NCI-H526 treated with DMSO at 0.1 percent for 48 hours (cell line): Measurements from ENCODE around the gene EOLA1.
"Not testable (repeated sequence)": the region's sequence is repeated elsewhere in the genome, so short reads cannot be mapped to it uniquely, and the experiment has no call there.

ENCODE experiments used
- DNase-seq: peaks from one replicate; lab custom pipeline; 2025; lab: John Stamatoyannopoulos, UW

EOLA1 gene

DNA sequence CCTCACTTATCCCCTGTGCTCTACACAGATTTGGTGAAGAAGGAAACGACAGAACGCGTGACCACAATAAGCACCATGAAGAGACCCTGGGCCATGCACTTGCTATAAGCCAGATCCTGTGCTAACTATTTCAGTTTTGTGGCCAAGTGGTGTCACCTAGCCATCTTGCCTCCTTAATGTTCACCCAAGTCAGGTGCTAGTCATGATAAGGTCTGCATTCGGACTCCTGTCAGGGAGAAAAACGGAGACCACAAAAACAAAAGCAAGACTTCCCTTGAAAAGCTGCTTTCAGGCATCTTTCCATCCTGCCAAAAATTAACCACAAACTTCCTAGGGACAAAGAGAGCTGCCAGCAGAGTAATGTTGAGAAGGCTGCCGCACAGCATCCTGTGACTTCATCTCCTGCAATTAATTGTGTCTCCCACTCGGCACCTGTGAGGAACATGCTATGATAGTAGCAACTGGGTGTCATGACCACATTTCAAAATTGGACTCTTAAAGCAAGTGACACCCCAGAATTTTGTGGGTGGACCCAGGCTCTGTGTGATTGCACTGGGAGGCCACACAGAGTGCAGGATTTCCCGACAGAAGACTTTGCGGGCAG, 26.9 kb upstream of the EOLA1 start:
- no peak for DNase-seq

DNA sequence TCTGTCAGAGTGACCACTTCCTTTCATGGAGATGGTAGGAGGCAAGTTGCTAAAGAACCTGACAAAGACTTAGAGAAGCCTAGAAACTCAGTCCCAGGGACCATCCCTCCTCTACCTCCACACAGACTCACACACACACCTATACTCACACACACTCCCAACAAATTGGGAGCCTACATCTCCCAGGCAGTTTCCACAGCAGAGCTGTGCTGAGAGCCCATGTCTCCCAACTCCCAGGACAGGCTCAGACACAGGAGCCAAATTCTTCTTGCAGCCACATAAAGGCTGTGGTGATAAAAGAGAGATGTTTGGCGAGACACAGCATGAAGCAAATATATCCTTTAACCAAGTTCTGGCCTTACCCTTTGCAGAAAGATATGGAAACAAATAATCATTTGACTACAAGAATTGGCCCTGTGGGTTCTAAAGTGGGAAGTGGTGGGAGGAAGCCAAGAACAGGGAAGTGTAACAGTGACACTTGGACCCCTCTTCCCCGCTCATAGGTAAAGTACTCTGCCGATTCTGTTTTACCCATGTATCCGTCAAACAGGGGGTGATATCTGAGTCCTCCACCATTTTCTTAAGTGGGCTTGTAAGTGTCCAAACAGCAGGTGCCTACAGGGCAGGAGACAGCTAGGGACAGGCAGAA, 24.7 kb upstream of the EOLA1 start:
- no peak for DNase-seq

DNA sequence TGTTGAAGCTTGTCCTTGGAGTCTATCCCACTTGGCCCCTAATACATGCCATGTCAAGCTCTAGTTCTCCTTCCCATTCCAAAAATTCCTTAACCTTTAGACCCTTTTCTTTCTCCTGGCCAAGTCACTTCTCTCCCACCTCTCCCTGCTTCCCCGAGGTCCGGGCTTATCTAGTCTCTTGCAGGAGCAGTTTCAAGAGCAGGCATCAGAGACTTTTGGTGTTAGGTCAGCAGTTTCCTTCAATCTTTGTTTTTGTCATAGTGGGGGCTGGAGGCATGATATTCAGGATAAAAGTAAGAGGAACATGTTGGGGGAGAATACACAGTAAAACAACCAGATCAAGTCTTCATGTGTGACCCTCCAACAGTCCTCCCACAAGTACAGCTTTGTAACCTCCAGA, 24.2 kb upstream of the EOLA1 start:
- no peak for DNase-seq

DNA sequence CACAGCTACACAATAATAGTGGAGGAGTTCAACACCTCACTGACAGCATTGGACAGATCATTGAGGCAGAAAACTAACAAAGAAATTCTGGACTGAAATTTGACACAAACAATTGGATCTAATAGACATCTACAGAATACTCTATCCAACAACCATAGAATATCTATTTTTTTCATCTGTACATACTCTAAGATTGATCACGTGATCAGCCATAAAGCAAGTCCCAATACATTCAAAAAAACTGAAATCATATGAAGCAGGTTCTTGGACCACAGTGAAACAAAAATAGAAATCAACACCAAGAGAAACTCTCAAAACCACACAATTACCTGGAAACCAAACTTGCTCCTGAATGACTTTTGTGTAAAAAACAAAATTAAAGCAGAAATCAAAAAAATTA, 23.5 kb upstream of the EOLA1 start:
- no peak for DNase-seq

DNA sequence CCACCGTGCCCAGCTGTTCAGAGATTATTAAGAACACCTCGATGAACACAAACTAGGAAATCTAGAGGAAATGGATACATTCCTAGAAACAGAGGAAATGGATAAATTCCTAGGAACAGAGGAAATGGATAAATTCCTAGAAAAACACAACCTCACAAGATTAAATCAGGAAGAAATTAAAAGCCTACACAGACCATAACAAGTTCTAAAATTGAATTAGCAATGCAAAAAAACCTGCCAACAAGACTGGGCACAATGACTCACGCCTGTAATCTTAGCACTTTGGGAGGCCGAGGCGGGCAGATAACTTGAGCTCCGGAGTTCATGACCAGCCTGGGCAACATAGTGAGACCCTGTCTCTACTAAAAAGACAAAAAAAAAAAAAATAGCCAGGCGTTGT, 22.6 kb upstream of the EOLA1 start:
- no peak for DNase-seq

DNA sequence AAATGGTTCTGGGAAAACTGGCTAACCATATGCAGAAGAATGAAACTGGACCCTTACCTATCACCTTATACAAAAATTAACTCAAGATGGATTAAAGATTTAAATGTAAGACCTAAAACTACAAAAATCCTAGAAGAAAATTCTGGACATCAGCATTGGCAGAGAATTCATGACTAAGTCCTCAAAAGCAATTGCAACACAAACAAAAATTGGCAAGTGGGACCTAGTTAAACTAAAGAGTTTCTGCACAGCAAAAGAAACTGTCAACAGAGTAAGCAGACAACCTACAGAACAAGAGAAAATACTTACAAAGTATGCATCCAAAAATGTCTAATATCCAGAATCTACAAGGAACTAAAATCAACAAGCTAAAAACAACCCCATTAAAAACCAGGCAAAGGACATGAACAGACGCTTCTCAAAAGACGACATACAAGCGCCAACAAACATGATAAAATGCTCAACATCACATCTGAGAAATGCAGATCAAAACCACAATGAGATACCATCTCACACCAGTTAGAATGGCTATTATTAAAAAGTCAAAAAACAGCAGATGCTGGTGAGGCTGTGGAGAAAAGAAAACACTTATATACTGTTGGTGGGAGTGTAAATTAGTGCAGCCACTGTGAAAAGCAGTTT, 20.1 kb upstream of the EOLA1 start:
- not testable (repeated sequence) for DNase-seq

DNA sequence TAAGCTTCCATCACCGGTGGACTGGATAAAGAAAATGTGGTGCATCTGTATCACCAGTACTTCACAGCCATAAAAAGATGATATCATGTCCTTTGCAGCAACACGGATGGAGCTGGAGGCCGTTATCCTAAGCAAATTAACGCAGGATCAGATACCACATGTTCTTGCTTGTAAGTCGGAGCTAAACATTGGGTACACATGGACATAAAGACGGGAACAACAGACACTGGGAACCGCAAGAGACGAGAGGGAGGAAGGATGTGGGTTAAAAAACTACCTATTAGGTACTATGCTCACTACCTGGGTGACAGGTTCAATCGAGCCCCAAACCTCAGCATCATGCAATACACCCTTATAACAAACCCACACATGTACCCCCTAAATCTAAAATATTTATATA, 19.4 kb upstream of the EOLA1 start:
- peak; percentile 0 for DNase-seq

DNA sequence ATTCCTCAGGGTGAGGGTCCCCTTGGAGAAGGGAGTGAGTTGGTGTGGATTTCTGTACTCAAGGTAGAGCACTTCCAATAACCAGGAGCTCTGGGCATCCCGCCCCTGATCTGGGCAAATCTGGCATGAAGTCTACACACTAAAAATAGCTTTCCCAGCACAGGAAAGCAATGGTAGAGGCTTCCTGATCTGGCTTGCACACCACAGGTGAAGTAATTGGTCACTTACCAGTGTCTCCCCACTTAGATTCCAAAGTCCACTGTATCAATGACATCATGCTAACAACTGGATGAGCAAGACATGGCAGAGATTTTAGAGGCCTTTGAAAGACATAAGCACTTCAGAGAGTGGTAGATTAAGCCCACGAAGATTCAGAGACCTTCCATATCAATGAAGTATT, 17.9 kb upstream of the EOLA1 start:
- no peak for DNase-seq

DNA sequence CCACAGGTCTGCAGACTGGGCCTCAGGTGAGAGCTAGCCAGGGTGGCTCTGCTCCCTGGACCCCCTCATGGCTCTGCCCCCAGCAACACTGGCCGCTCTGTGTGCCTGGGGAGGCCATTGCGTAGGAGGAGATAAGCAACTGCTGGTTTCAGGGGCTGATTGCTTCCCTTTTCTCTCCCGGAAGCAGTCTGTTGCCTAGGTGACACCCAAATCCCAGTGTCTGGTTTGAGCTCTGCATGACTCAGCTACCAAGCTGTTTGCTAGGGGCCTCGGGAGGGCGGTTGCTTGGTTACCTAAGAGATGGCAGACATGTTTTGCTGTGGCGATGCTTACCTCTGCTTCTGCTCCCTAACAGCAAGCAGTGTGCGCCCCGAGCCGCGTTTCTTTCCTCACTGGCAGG, 15.4 kb upstream of the EOLA1 start:
- DNase-seq, result not testable (repeated sequence)

DNA sequence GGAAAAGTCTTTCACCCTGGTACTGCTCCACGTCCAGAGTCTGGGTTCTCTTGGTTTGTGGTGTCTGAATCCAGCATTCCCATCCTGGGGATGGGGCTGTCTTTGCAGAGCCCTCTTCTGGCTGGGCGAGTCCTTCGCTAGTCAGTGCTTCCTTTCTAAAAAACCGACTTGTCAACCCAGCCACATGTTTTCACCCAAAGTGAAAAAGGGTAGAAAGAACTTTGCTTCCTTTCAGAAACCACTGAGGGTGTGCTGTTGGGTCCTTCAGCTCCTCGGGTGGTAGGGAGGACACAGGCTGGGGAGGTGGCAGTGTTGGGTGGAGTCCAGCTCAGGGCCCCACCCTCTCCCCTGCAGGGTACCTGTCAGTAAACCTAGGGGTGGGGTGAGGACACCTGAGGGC, 14.9 kb upstream of the EOLA1 start:
- DNase-seq, result not testable (repeated sequence)

DNA sequence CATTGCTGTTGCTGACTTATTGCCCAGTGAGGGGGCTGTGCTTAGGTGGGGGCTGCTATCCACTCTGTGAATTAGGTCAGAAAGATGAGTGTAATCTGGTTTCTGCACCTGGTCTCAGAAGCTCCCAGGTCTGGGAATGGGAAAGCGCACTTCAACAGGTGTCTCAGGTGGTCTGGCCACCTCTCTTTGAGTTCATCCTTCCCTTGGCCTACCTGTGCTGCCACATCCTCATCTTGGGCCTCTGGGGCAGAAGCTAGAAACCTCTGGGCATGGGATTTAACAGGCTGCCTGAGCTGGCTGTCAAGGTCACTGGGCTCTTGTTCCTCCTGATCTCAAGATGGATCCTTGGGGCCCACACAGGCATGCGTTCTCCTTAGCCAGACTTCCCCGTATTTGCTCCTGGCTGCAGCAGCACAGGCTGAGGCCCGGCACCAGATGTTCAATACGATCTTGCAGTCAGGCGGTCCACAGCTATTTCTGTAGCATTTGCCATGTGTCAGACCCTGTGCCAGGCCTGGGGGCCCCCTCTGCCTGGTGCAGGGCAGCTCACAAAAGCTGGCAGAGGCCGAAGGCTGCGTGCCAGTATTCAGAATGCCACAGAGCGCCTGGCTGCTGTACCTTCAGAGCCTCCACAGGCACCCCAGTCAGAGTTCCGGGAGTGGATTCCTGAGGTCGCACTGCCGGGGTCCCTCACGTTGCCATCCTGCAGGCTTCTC, 14.3 kb upstream of the EOLA1 start:
- DNase-seq, result not testable (repeated sequence)

DNA sequence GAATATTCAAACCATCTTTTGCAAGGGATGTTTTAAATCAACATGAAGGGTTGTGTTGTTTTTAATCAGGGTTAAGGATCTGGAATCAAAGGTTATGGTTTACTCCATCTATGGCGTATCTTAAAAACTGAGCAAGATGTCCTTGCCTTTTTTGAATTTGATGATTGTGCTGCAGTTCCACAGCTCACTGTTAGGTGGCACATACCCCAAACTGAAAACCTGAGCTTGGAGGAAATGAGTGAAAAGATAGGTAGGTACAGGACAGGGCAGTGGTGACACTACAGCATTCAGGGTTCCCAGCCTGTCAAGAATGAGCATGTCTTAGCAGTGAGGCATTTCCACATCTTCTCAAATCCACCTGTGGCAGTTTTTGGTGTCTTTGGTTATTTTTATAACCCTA, 13.1 kb upstream of the EOLA1 start:
- DNase-seq, result peak; percentile 4

DNA sequence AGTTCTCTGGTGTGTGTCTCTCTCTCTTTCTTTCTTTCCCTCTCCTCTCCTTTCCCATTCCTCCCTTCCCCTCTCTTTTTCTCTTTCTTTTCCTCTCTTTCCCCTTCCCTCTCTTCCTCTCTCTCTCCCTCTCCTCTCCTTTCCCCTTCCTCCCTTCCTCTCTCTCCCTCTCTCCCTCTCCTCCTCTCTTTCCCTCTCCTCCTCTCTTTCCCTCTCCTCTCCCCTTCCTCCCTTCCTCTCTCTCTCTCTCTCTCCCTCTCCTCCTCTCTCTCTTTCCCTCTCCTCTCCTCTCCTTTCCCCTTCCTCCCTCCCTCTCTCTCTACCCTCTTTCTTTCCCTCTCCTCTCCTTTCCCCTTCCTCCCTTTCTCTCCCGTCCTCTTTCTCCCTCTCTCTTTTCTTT, 12.4 kb upstream of the EOLA1 start:
- no peak for DNase-seq

DNA sequence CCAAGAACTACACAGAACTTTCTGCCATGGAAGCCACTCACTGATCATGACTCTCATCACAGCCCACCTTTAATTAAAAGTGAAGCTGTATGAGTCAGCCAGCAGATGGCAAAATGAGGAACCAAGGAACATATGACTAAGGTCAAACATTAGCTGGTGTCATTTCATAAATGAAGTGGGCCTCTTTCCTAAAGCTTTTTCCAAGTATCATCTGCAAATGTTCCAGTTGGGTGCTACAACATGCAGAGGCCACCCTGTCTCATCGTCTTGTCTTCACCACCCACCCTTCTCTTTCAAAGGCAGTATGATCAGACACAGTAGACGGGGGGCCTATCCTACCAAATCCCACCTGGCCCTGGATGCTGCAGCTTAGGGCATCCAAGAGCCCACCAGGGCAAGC, 9.2 kb upstream of the EOLA1 start:
- DNase-seq, result no peak

DNA sequence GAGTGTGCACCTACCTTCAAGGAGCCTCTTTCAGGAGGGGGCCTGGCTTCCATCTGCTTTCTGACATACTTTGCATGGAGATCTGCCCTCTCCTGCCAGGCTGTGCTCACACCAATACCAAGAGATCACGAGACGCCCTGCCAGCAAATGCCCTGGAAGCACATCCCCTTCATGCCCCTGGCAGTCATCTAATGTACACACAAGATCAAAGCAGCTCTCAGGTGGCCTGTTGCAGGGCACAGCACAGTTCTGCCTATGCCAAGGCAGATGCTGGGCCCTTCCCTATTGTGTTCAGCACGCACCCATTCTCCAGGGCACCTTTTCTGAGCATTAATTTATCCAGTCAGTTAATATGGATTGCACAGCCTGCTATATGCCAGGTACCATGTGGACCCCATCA, 7.9 kb upstream of the EOLA1 start:
- not testable (repeated sequence) for DNase-seq

DNA sequence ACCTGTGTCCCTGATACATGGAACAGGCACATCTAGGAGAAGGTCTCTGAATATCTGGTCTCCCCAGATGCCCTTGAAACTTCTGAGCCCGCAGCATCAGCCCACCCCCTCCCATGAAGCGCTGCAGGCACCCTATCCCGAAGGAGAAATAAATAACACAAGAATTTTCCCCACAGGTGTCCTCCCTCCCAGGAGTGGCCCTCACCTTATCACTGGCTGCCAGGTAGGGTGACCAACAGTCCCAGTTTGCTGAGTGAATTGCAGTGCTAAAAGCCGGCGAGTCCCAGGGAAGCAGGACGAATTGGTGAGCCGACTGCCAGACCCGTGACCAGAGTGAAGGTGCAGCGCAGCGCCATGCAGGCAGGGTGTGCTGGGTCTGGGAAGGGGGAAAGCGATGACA, 6.8 kb upstream of the EOLA1 start:
- not testable (repeated sequence) for DNase-seq

DNA sequence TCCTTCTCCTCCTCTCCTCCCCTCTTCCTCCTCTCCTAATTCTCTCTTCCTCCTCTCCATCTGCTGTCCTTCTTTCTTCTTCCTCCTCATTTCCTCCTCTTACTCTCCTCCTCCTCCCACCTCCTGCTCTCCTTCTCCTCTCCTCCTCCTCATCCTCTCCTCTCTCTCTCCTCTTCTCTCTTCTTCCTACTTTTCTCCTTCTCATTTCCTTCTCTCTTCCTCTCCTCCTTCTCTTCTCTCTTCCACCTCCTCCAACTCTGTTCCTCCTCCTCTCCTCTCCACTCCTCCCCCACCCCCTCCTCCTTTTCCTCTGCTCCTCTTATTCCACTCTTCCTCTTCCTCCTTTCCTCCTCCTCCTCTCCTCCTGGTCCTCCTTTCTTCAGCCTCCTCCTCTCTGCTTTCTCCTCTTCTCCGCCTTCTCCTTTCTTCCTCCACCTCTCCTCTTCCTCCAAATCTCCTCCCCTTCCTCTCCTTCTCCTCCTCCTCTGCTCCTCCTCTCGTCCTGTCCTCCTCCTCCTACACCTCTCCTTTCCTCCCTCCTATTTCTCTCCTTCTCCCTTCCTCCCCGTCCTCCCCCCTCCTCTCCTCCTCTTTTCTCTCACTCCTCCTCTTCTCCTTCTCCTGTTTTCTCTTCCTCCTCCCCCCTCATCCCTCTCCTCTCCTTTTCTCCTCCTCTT, 5.7 kb upstream of the EOLA1 start:
- DNase-seq, result not testable (repeated sequence)

DNA sequence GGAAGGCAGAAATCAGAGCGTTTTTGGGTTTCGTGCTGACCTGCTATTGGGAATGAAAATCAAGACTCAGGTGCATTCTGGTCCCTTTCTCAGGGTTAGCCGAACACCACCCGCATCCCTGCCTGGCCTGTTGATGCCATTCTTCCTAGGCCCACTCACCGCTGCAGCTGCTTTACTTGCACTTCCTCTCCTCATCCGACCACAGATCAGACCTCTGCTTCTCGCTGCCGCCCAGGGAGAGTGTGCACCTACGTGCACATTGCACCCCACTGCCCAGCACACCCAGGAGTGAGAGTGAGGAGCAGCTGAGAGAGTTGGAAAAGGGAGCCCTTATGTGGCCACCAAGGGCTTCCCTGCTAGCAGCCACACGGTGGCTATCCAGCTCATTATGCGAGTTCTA, 3.3 kb upstream of the EOLA1 start:
- DNase-seq, result not testable (repeated sequence)

DNA sequence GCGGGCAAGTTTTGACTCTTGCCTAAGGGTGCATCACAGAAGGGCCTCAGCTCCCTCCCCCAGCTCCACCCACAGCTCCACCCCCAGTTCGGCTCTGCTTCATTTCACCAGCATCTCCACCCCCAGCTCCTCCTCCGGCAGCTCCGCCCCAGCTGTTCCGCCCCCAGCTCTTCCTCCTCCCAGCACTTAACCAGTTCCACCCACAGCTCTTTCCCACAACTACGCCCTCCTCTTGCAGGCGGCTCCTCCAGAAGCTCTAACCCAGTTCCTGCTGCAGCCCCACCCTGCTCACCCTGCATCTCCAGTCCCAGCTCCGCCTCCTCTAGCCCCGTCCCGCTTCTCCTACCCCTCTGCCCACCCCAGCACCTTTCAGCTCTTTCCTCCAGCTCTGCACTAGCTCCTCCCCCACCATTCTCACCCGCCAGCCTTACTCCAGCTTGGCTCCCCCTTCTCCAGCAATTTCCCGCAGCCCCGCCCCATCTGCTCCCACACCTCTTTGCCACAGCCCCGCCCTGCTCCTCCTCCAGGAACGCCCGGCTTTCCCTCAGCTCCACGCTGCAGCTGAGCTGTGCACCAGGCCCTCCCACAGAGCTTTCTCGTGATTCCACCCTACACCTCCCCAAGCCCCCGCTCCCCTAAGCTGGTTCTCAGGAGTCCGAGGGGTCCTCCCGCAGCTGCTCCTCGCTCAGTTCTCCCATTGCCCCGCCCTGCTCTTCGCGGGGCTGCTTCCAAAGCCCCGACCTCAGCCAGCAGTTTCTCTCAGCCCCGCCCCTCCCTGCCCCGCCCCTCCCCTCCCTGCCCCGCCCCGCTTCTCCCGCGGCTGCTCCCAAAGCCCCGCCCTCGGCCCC, 1.3 kb upstream of the EOLA1 start:
- peak; percentile 92 for DNase-seq

DNA sequence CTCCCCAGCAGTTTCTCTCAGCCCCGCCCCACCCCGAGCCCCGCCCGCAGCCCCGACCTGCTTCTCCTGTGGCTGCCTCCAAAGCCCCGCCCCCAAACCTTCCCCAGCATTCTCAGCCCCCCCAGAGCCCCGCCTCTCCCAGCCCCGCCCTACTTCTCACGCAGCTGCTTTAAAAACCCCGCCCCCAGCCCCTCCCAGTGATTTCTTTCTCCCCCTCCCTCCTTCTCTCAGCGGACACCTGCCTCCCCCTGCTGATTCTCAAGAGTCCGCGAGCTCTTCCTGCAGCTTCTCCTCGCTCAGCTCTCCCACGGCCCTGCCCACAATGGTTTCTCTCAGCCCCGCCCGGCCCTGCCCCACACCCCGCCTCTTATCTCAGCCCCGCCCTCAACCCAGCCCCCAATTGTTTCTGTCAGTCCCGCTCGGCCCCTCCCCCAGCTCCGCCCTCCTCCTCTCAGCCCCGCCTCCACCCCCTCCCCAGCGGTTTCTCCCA, 636 bp upstream of the EOLA1 start:
- DNase-seq, result peak; percentile 82

DNA sequence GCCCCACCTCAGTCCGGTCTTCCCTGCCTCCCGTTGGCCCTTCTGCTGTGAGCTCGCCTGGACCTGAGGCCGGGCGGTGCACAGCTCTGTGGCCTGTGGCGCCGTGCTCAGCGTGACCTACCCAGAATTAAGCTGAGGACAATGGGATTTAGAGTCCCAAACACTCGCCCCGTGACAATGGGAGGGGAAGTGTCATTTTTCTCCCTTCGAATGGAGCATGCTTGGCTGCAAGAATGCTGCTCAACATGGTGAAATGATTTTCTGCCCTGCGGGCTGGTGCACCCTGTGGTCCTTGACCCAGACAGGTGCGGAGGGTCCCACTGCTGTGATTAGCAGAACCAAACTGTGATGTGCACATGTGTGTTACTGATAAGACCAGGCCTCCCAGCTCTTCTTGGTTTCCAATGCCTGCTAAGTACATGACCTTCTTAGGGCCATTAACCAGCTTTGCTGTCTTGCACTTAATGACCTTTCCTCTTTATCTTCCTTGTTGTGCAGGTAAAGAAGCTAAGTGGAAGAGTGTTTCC, 772 bp downstream of the EOLA1 start:
- DNase-seq, result no peak
